Upper lobe of right lung (tissue), 1 donor: ENCODE results near the gene HMG20B. TPM values are rescaled to one million over a fixed set of nuclear protein-coding genes. Genes with fewer than 3 reads are reported as not detected.

Experiments used
- ATAC-seq: fragments of 200-7000 bp; cut with Tn5 transposase; one replicate; pipeline ENCODE4 v1.9.1; 2020; ENCODE audit warnings: mild to moderate bottlenecking, moderate library complexity
- DNase-seq: peaks from one replicate; pipeline ENCODE4 v3.0.0-alpha.2; 2020
- H3K27ac ChIP-seq: fragments of 200-600 bp; one replicate; pipeline ENCODE4 v1.8.0; 2022
- H3K27me3 ChIP-seq: fragments of 200-600 bp; one replicate; pipeline ENCODE4 v1.8.0; 2022; ENCODE audit warnings: mild to moderate bottlenecking
- H3K36me3 ChIP-seq: fragments of 200-600 bp; one replicate; pipeline ENCODE4 v1.8.0; 2022
- H3K4me1 ChIP-seq: fragments of 200-600 bp; one replicate; pipeline ENCODE4 v1.8.0; 2022
- H3K4me3 ChIP-seq: fragments of 200-600 bp; one replicate; pipeline ENCODE4 v1.8.0; 2022; ENCODE audit warnings: mild to moderate bottlenecking
- H3K9me3 ChIP-seq: fragments of 200-600 bp; one replicate; pipeline ENCODE4 v1.8.0; 2022
- CTCF ChIP-seq: fragments of 200-600 bp; IDR thresholded peaks from one replicate; pipeline ENCODE4 v1.8.0; 2022; ENCODE audit warnings: antibody characterized with exemption
- intact Hi-C: fragments of 100-400 bp; cut with DNase I; formaldehyde crosslinking; loops from one replicate; pipeline ENCODE4 v1.11.0; 2022
- total RNA-seq: library from RNA; stranded (reverse); fragmentation: NEBNext Ultra II Directional; extraction: Animal tissue kit (Norgen Biotek cat#: 25700); gene quantifications from one replicate; pipeline ENCODE4 v1.2.1, GENCODE V29; 2021
- donor health status: DM: no; HTN: yes; CAD: no; lungs with severe emphysema.

Gene HMG20B
- total RNA-seq, 1 donor from 2014 or later: 60.0 TPM

GRCh38 chr19:3622224-3622623 lies 49.5 kb downstream of the HMG20B start:
- no peak overlapping the region for H3K4me3 ChIP-seq
- peaks cover 15% of the 10 kb centered on the region for H3K4me1 ChIP-seq
- intact Hi-C loops: loop anchor here (5.0 kb wide), 1 partner anchor 35 kb away; the partner anchor contains the start of gene GIPC3
- no peaks in the 10 kb centered on the region for H3K9me3 ChIP-seq
- H3K27me3 ChIP-seq: no peaks in the 10 kb centered on the region
- TF ChIP-seq CTCF: no peak
- no peak overlapping the region for H3K27ac ChIP-seq
- ATAC-seq (no peak), DNase-seq (no peak)
- H3K36me3 ChIP-seq: peaks cover 27% of the 10 kb centered on the region

- Histone ChIP-seq H3K4me1 (peaks cover 15% of the 10 kb centered on the region), H3K27me3 (no peaks in the 10 kb centered on the region), H3K4me3 (no peak overlapping the region), H3K27ac (no peak overlapping the region), H3K9me3 (no peaks in the 10 kb centered on the region), H3K36me3 (peaks cover 27% of the 10 kb centered on the region)
- TF ChIP-seq CTCF: no peak
- intact Hi-C loops: loop anchor here (5.0 kb wide), 1 partner anchor 36 kb away; the partner anchor contains the start of gene GIPC3
- no peak for DNase-seq
- no peak for ATAC-seq
Measured at GRCh38 chr19:3623716-3624115, 51.0 kb downstream of the HMG20B start.

GRCh38 chr19:3625996-3626472 lies 53.3 kb downstream of the HMG20B start:
- no peak for TF ChIP-seq CTCF
- Histone ChIP-seq H3K36me3 (peaks cover 17% of the 10 kb centered on the region), H3K4me3 (peak overlapping the region; percentile 77), H3K9me3 (no peaks in the 10 kb centered on the region), H3K4me1 (peaks cover 15% of the 10 kb centered on the region), H3K27ac (peak overlapping the region; percentile 93), H3K27me3 (no peaks in the 10 kb centered on the region)
- ATAC-seq (no peak), DNase-seq (no peak)
- intact Hi-C loops: no loop called here

GRCh38 chr19:3626473-3627350 lies 54.0 kb downstream of the HMG20B start, which contains the start of gene CACTIN:
TSS of gene CACTIN (minus strand) at chr19:3626790. CDS start at chr19:3626762, 28 bp downstream.
- H3K36me3 ChIP-seq: peaks cover 17% of the 10 kb centered on the region
- no peak for TF ChIP-seq CTCF
- peak within 1 kb of the TSS; percentile 77 for H3K4me3 ChIP-seq
- H3K27me3 ChIP-seq: no peaks in the 10 kb centered on the region
- intact Hi-C loops: no loop called here
- DNase-seq (peak; percentile 100), ATAC-seq (peak; percentile 98)
- H3K27ac ChIP-seq: peak within 1 kb of the TSS; percentile 93
- H3K4me1 ChIP-seq: peaks cover 15% of the 10 kb centered on the region
- no peaks in the 10 kb centered on the region for H3K9me3 ChIP-seq

GRCh38 chr19:3627351-3627723 lies 54.6 kb downstream of the HMG20B start:
- ATAC-seq (no peak), DNase-seq (no peak)
- intact Hi-C loops: no loop called here
- H3K9me3 ChIP-seq: no peaks in the 10 kb centered on the region
- no peak for TF ChIP-seq CTCF
- H3K27me3 ChIP-seq: no peaks in the 10 kb centered on the region
- H3K4me3 ChIP-seq: peak overlapping the region; percentile 77
- peak overlapping the region; percentile 93 for H3K27ac ChIP-seq
- peaks cover 15% of the 10 kb centered on the region for H3K4me1 ChIP-seq
- H3K36me3 ChIP-seq: peaks cover 17% of the 10 kb centered on the region

Other genes starting within 250 kb of the HMG20B start
- 150 TPM for gene NFIC, start 206.4 kb upstream of the HMG20B start, total RNA-seq
- gene SMIM24, start 92.4 kb upstream of the HMG20B start, total RNA-seq: not detected
- not detected for gene SMIM44, start 89.5 kb upstream of the HMG20B start, total RNA-seq
- 12.2 TPM for gene DOHH, start 72.3 kb upstream of the HMG20B start, total RNA-seq
- 30.8 TPM for gene FZR1, start 66.6 kb upstream of the HMG20B start, total RNA-seq
- gene TEKTIP1, start 33.8 kb upstream of the HMG20B start, total RNA-seq: 3.2 TPM
- 95.9 TPM for gene MFSD12, start 15.4 kb upstream of the HMG20B start, total RNA-seq
- 6.5 TPM for gene GIPC3, start 12.5 kb downstream of the HMG20B start, total RNA-seq
- 4.7 TPM for gene TBXA2R, start 33.9 kb downstream of the HMG20B start, total RNA-seq
- gene CACTIN, start 53.8 kb downstream of the HMG20B start, total RNA-seq: 24.3 TPM
- 42.1 TPM for gene PIP5K1C, start 127.5 kb downstream of the HMG20B start, total RNA-seq
- 23.0 TPM for gene TJP3, start 135.4 kb downstream of the HMG20B start, total RNA-seq
- gene APBA3, start 188.7 kb downstream of the HMG20B start, total RNA-seq: 21.9 TPM
- 59.7 TPM for gene MRPL54, start 189.7 kb downstream of the HMG20B start, total RNA-seq
- gene RAX2, start 199.3 kb downstream of the HMG20B start, total RNA-seq: not detected
- 22.6 TPM for gene MATK, start 213.4 kb downstream of the HMG20B start, total RNA-seq